Activated CD8-positive, alpha-beta memory T cell treated with anti-CD3 and anti-CD28 coated beads for 48 hours (primary cell): Measurements from ENCODE around the gene ALDH9A1.
"Not testable (repeated sequence)": the region's sequence is repeated elsewhere in the genome, so short reads cannot be mapped to it uniquely, and the experiment has no call there.

Experiments
- DNase-seq, 3 experiments: peaks; one replicate each; pipeline ENCODE4 v3.0.0-alpha.2; 2020; ENCODE audit warnings: low read depth in 2 of 3, low spot score in 2 of 3

ALDH9A1 gene

DNA sequence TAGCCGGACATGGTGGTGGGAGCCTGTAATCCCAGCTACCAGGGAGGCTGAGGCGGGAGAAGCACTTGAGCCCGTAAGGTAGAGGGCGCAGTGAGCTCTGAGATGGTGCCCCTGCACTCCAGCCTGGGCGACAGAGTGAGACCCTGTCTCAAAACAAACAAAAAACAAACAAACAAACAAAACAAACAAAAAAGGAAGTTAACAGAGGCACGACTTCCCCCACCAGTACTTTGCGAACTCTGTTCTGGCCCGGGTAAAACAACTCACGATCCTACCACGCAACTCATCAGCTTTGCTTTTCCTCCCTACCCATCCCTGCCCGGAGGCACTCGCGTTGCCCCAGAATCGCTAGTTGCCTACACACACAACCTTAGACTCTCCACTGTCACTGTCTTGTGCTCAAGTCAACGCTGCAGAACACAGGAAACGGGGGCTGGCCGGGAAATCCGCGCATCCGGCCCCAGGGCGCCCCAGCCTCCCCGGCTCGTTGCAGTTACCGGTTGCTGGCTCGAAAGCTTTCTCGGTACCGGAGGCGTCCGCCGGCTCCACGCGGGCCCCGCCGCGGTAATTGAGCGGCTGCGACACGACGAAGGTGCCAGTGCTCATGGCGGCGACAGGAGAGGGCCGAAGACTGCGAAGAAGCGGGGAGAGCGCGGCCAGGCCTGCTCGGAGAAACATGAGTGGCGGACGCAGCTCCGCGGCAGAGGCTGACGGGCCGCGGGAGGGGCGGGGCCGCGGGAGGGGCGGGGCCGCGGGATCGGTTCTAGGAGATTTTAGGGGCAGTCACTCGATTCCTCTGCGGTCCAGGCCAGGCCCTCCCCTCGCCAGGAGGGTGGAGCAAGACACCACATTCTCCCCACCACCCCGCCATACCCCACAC, at the start of gene ALDH9A1:
ALDH9A1 (minus strand) TSS at position 682 of the 880 bp plus-strand sequence; CDS start at position 678, 4 bp downstream.
- peak; percentile 63 to 74 (median 65) for DNase-seq

DNA sequence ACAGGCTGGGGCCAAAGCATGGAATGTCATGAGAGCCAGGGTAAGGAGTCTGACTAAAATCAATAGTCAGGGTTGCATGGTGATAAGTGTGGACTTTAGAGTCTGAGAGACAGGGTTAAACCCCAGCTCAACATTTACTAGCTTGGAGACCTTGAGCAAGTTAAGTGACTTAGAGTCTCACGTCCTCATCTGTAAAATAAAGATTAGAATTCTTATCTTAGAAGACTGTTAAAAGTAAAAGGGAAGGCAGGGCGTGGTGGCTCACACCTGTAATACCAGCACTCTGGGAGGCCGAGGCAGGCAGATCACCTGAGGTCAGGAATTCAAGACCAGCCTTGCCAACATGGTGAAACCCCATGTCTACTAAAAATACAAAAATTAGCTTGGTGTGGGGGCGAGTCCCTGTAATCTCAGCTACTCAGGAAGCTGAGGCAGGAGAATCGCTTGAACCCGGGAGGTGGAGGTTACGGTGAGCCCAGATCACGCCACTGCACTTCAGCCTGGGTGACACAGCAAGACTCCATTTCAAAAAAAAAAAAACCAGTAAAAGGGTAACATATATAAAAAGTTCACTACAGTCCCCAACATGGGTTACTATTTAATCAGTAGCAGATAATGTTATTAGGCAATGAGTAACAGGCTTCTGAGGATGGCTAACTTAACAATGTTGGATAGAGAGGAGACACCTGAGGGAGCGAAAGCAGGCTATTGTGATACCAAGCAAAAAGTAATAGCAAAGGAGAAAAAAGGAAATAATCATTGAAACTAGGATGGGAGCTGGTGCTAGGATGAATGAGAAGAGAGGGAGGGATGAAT, 49.5 kb upstream of the ALDH9A1 start:
- DNase-seq = no peak

DNA sequence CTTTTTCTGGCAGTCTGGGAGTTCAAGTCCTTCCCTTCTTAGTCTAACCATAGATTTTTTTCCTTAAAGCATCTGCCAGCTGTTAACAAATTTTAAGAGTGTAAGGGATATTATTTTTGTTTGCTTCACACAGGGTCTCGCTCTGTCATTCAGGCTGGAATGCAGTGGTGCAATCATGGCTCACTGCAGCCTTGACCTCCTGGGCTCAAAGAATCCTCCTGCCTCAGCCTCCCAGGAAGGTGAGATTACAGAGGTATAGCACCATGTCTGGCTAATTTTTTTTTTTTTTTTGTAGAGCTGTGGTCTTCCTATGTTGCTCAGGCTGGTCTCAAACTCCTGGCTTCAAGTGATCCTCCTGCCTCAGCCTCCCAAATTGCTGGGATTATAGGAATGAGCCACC, 46.6 kb upstream of the ALDH9A1 start:
- not testable (repeated sequence) for DNase-seq

DNA sequence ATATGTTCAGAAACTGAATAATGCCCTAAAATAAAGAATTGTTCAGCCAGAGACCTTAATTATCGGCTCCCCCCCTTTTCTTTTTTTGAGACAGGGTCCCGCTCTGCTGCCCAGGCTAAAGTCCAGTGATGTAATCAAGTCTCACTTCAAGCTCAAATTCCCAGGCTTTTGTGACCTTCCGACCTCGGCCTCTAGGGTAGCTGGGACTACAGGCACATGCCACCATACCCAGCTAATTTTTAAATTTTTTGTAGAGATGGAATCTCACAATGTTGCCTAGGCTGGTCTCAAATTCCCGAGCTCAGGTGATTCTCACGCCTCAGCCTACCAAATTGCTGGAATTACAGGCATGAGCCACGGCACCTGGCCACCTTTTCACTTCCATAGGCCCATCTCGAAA, 43.8 kb upstream of the ALDH9A1 start:
- no peak for DNase-seq

DNA sequence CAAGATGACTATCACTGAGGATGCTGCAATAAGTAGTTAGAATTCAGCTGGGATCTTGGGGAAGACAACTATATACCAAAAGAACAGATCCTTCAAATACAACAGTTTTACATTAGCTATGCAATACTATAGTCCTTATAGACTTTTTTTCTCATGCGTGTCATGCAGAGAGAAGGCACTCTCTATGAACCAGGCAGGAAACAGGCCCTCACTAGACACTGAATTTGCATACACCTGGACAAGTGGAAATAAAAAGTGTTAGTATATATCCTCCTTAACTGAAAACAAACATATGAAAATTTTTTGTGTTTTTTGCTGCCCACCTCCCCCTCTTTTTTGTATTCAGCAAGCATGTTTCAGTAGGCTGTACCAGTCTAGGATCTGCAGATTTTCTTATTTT, 40.4 kb upstream of the ALDH9A1 start:
- DNase-seq = no peak

DNA sequence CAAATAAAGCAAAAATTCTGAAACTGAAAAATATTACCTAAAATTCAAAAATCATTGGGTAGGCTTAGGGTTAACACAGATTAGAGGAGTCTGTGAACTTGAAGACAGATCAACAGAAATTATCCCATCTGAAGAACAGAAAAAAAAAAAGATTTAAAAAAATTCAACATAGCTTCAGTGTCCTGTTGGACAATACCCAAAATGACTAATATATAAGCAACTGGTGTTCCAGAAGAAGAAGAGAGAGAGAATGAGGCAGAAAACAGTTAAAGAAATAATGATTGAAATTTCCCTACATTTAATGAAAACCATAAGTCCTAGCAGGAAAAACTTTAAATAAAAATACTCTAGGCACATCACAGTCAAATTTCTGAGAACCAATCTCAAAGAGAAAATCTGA, 38.8 kb upstream of the ALDH9A1 start:
- DNase-seq = no peak

DNA sequence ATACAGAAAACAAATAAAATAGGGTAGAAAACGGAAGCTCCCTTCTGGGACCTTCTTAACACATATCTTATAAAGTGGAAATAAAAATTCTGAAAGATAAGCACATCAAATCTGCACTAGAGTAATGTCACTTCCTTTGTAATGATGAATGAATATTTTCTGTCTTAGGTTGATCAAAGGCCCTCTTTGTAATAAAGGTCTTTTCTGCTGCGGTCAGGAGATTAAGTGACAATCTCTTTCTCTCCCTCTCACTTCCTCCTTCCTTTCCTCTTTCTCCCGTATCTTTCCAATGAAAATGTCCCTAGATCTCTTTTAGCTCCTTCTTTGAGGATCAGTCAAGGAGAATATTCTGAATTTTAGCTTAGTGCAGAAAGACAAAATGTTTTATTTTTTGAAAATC, 36.5 kb upstream of the ALDH9A1 start:
- no peak for DNase-seq

DNA sequence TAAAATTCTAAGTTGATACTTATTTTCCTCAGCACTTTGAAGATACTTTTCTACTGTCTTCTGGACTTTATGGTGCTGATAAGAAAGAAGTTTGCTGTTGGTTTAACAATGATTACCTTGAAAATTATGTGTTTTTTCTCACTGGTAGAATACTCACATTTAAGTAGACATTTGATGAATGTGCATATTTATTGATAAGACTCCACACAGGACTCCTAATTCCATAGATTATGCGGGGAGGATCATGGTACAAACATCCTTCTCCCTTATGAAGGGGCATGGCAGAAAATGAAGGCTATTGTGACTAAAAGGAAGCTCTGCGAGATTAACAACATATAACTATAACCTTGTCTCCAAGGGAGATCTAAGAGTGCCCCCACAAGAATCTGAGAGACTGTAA, 28.5 kb upstream of the ALDH9A1 start:
- DNase-seq = no peak

DNA sequence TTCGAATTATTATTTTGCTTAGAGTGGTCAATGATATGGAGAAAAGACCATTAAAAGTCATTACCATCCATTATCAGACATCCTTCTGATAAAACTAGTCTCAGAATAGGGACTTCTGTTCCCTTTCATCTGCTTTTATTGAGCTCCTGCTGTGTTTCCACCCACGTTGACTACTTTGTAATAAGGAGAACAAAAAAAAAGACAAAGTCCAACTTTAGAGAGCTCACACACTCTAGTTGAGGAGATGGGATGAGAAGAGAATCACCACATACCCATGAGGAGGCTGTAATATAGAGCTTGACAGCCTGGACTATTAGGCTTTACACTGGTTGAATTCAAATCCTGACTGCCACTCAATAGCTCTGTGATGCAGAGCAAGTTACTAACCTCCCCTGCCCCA, 27.8 kb upstream of the ALDH9A1 start:
- no peak for DNase-seq

DNA sequence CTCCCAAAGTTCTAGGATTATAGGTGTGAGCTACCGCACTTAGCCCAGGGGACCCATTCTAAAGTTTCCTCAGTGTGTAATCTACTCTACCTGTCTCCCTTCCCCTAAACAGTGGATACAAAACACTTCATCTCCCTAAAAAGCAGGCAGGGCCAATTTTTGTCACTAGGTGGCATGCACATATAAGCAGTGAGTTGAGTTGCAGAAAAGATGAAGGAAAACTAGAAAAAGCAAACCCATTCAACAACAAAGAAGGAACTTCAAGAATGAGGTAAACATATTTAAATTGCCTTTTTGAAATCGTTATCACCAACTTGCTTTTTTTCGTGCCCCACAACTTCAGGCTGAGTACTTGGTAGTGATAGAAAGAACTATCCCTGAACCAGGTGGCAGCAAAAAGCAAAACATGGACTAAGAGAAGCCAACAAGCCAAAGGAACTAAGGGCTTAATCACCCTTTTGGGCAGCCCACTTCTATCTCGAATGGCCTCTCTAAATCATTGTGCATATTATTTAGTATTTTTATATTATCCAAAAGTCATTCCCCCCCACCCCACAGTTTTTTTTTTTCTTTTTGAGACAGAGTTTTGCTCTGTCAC, 19.7 kb upstream of the ALDH9A1 start:
- no peak for DNase-seq

DNA sequence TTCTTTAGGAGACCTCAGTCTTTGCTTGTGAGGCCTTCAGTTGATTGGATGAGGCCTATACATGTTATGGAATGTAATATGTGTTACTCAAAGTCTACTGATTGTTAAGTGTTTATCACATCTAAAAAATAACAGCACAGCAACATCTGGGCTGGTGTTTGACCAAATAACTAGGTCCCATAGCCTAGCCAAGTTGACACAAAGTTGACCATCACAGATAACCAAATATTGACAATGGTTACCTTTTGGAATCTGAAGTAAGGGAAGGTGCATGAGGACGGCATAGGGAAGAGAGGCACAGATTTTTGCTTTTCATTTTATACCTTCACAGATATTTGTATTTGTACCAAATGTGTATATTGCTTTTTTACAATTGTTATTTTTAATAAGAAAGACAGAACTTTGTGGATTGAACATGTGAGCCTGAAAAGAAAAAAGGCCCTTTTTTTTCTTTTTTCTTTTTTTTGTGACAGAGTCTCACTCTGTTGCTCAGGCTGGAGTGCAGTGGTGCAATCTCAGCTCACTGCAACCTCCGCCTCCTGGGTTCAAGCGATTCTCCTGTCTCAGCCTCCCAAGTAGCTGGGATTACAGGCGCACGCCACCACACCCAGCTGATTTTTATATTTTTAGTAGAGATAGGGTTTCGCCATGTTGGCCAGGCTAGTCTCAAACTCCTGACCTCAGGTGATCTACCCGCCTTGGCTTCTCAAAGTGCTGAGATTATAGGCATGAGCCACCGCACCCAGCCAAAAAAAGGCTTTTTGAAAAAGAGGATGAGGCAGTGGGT, 18.1 kb upstream of the ALDH9A1 start:
- DNase-seq = not testable (repeated sequence)

DNA sequence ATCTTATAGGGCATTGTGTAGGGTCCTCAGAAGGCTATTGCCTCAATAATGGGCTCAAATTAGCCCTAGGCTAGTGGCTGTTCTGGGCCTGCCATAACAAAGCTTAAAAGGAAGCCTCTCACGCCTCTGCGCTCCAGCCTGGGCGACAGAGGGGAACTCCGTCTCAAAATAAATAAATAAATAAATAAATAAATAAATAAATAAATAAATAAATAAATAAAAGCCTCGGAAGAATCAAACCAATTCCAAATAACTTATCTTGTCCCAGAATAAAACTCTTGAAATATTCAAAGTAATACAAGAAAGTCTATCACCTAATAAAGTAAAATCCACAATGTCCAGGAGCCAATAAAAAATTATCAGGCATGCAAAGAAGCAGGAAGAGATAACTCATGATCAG, 14.4 kb upstream of the ALDH9A1 start:
- DNase-seq = no peak

DNA sequence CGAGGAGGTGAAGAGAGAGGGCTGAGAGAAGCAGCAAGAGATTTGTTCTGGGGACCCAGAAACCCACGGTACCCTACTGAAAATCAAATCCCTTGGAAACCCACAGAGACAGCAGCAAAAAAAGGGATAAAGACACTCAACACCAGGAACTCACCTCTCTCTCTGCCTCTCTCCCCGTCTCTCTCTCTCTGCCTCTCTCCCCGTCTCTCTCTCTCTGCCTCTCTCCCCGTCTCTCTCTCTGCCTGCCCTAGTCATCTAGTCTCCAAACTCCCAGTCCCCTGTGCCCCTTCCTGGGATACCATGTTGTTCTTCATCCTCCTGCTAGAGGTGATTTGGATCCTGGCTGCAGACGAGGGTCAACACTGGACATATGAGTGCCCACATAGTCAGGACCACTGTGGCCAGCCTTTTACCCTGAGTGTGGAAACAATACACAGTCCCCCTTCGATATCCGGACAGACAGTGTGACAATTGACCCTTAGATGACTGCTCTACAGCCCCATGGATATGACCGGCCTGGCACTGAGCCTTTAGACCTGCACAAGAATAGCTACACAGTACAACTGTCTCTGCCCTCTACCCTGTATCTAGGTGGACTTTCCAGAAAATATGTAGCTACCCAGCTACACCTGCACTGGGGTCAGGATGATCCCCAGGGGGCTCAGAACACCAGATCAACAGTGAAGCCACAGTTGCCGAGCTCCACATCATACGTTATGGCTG, 9.8 kb upstream of the ALDH9A1 start:
- DNase-seq = no peak

DNA sequence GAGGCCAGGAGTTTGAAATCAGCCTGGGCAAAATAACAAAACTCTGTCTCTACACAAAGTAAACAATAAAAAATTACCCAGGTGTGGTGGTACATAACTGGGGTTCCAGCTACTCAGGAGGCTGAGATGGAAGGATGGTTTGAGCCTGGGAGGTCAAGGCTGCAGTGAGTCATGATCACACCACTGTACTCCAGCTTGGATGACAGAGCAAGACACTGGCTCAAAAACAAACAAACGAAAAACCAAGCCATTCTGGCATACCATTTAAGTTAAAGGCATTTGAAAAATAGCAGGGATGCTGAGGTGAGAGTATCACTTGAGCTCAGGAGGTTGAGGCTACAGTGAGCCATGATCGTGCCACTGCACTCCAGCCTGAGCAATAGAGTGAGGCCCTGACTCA, 5.3 kb upstream of the ALDH9A1 start:
- DNase-seq = no peak

DNA sequence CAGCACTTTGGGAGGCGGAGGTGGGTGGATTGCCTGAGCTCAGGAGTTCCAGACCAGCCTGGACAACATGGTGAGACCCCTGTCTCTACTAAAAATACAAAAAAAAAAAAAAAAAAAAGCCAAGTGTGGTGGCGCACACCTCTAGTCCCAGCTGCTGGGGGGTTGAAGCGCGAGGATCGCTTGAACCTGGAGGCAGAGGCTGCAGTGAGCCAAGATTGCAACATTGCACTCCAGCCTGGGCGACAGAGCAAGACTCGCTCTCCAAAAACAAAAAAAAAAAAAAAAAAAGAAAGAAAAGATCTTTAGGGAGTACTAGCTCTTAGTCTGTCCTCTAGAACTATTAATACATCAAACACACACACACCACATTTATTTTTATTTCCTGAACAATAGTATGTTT, 3.6 kb upstream of the ALDH9A1 start:
- not testable (repeated sequence) for DNase-seq

DNA sequence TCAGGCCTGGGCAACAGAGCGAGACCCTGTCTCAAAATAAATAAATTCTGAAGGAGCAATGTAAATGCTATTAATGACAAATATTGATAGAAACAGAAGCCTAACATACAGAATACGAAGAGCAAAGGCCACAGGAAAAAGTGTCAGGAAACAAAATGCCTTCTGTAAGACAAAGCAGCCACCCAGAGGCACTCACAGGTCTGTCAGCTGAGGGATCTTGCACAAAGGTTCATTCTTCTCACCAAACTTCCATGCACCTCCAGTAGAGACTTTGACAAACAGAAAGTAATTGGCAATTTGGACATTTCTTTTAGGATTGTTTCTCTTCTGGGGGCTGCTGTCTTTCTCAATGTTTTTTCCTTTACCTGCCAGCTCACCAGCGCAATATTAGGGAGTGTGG, 1.2 kb upstream of the ALDH9A1 start:
- DNase-seq = no peak

DNA sequence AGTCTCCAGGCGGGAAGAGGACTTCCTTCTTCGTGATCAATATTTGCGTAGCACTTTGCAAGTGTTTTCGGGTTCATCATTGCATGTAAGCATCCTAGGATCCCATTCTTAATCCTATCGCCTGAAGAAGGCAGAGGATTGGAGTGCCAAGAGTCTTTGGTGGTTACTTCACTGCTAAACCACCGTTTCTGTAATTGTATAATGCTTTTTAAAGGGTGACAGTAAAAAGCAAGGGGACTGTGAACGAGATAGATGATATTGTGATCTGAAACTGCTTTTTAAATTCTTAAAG, 345 bp upstream of the ALDH9A1 start:
- DNase-seq = no peak

DNA sequence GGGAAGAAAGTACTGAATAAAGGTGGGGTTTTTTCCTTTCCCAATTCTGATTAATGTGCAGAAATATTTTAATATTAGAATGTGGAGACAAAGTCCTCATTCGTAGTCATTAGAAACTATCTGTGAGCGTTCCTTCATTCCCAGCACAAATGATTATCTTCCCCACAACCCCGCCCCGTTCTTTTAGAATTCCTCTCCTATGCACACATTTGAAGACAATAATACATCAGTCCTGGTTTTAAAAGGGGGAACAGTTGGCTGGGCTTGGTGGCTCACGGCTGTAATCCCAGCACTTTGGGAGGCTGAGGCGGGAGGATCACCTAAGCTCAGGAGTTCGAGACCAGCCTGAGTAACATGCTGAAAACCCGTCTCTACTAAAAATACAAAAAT, 876 bp downstream of the ALDH9A1 start:
- no peak for DNase-seq

DNA sequence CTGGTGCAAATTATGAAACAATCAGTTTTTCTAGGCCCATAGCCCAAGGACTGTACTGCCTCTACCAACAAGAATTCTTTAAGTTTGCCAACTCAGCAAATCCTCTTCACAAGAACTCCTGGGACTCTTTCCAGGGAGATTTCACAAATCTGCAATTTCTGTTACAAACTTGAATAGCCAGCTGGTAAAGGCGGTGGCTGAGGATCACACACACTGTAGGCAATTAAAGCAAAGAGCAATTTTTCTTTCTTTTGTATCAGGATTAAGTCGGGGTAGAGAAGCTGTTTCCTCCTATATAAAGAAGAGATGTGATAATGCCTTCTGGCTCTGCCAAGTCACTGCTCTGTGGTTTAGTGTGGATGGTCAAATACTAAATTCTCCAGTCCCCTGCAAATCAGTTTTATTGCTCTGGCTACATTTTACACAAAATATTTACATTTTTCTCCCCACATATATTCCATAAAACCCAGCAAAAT, 1.7 kb downstream of the ALDH9A1 start:
- no peak for DNase-seq

DNA sequence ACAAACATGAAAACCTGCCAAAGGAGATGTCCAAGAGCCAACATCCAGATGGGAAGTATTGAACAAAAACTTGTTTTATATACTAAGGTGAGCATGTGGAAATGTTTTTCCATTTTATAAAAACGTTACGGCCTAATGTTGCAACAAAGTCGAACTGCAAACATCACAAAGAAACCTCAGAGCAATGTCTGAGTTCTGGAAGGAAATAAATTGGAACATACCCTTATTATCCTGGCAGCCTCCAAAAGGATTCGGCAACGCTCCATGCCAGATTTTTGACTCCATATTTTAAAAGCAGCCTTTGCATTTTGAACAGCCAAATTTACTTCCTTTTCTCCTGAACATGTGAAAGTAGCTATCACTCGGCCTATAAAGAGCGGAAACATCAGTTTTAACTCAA, 3.3 kb downstream of the ALDH9A1 start:
- no peak for DNase-seq

DNA sequence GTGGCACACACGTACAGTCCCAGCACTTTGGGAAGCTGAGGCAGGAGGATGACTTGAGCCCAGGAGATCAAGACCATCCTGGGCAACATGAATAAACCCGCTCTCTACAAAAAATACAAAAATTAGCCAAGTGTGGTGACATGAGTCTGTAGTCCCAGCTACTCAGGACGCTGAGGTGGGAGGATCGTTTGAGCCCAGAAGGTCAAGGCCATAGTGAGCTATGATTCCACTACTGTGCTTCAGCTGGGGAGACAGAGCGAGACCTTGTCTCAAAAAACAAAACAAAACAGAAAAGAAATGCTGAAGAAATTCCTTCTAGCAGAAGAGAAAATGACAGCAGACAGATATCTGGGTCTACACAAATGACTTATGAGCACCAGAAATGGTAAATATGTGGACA, 10.3 kb downstream of the ALDH9A1 start:
- DNase-seq = no peak
